HepG2 (cell line): ENCODE results near the gene SNAI1. TPM values are rescaled to one million over a fixed set of nuclear protein-coding genes. Genes with fewer than 3 reads are reported as not detected.

Experiments used
- ATAC-seq: fragments of 200-7000 bp; cut with Tn5 transposase; 3 replicates; pipeline ENCODE4 v1.9.1; 2020; ENCODE audit warnings: mild to moderate bottlenecking, moderate library complexity
- BruUV-seq: library from RNA; stranded (reverse); fragments of 400-500 nt; replicated peaks from 2 replicates; lab custom pipeline; 2021; lab: Mats Ljungman, UMichigan
- CTCF ChIA-PET: fragments of 300-600 bp; formaldehyde crosslinking; extraction: SDS; loops from one replicate; lab custom pipeline; 2021; ENCODE audit warnings: low total read pairs, inconsistent platforms, low intra/inter-chr PET ratio; lab: Yijun Ruan, JAX
- POLR2A ChIA-PET: fragments of 350-600 bp; sonication (Branson Sonifier 250); formaldehyde crosslinking; loops from one replicate; lab custom pipeline; 2020; ENCODE audit warnings: antibody characterized with exemption, inconsistent platforms; lab: Yijun Ruan, JAX
- DNase-seq: peaks from one replicate; pipeline ENCODE4 v3.0.0-alpha.2; 2015; ENCODE audit warnings: low spot score
- FAIRE-seq: peaks from 3 replicates; lab custom pipeline; 2011; peaks lifted over from hg19 to GRCh38; lab: Jason Lieb, UNC
- H2AFZ ChIP-seq: one replicate; pipeline ENCODE4 v1.6.1; 2011; ENCODE audit warnings: low read length, inconsistent platforms
- H3K27ac ChIP-seq: fragments of 300-600 bp; 3 replicates; pipeline ENCODE4 v1.8.0; 2011; ENCODE audit warnings: mixed run types, mild to moderate bottlenecking, mixed read lengths, low read length, inconsistent platforms; ENCODE audit not compliant: insufficient read depth; ENCODE audit errors: extremely low read length
- H3K27me3 ChIP-seq, 2 experiments: fragments of 200-600 bp in 1 of 2; 2 replicates in 1 of 2; 3 replicates in 1 of 2; pipeline versions ENCODE4 v1.6.0 to v1.8.0; 2011; ENCODE audit warnings: low read length in 2 of 2, mild to moderate bottlenecking in 2 of 2, moderate library complexity in 2 of 2, inconsistent platforms in 1 of 2; ENCODE audit not compliant: insufficient read depth in 2 of 2, control insufficient read depth in 1 of 2
- H3K36me3 ChIP-seq, 2 experiments: fragments of 200-600 bp in 1 of 2; replicated peaks in 1 of 2; 2 replicates in 1 of 2; 3 replicates in 1 of 2; pipeline versions ENCODE4 v1.5.1 to v1.8.0; 2011; ENCODE audit warnings: low read length in 2 of 2, inconsistent platforms in 1 of 2; ENCODE audit not compliant: insufficient read depth in 2 of 2, control insufficient read depth in 1 of 2
- H3K4me1 ChIP-seq: 2 replicates; pipeline ENCODE4 v1.5.1; 2012; ENCODE audit warnings: low read length, inconsistent platforms; ENCODE audit not compliant: insufficient read depth
- H3K4me2 ChIP-seq: 2 replicates; pipeline ENCODE4 v1.6.0; 2011; ENCODE audit warnings: low read depth, low read length, inconsistent platforms
- H3K4me3 ChIP-seq, 3 experiments: fragments of 200-600 bp in 1 of 3; sonication (generic), shearing (Covaris generic) in 1 of 3; replicated peaks in 1 of 3; 2 replicates each; pipeline ENCODE4 v1.5.1; 2011 to 2016; ENCODE audit warnings: low read length in 3 of 3, inconsistent platforms in 2 of 3, low read depth in 2 of 3, mild to moderate bottlenecking in 2 of 3, control low read depth in 1 of 3, mixed read lengths in 1 of 3; ENCODE audit not compliant: insufficient read depth in 1 of 3
- H3K79me2 ChIP-seq: one replicate; pipeline ENCODE4 v1.6.1; 2011; ENCODE audit warnings: low read length, inconsistent platforms; ENCODE audit not compliant: insufficient read depth
- H3K9ac ChIP-seq: 2 replicates; pipeline ENCODE4 v1.6.0; 2011; ENCODE audit warnings: mild to moderate bottlenecking, low read depth, low read length, inconsistent platforms; ENCODE audit not compliant: insufficient read depth
- H3K9me3 ChIP-seq: 2 replicates; pipeline ENCODE4 v1.5.1; 2012; ENCODE audit warnings: mild to moderate bottlenecking, low read length
- H4K20me1 ChIP-seq: 2 replicates; pipeline ENCODE4 v1.6.0; 2011; ENCODE audit warnings: inconsistent platforms, mild to moderate bottlenecking, low read length, moderate library complexity; ENCODE audit not compliant: insufficient read depth
- CREM ChIP-seq, 2 experiments: sonication (generic) in 1 of 2; formaldehyde crosslinking in 1 of 2; IDR thresholded peaks; 2 replicates each; pipeline versions ENCODE4 v1.4.0 to v1.6.1; 2016 to 2020; ENCODE audit warnings: antibody characterized with exemption in 1 of 2, mild to moderate bottlenecking in 1 of 2, missing genetic modification reagents in 1 of 2
- ESRRA ChIP-seq: sonication (generic); formaldehyde crosslinking; IDR thresholded peaks from 2 replicates; pipeline ENCODE4 v1.5.1; 2020; ENCODE audit warnings: mild to moderate bottlenecking, low read depth, missing genetic modification reagents
- KDM6A ChIP-seq: IDR thresholded peaks from 2 replicates; pipeline ENCODE4 v1.6.1; 2016; ENCODE audit warnings: low read depth
- MYNN ChIP-seq: sonication (generic); formaldehyde crosslinking; IDR thresholded peaks from 2 replicates; pipeline ENCODE4 v1.4.0; 2020; ENCODE audit warnings: mild to moderate bottlenecking, low read depth, missing genetic modification reagents
- NFIB ChIP-seq: sonication (generic); formaldehyde crosslinking; IDR thresholded peaks from 2 replicates; pipeline ENCODE4 v1.9.0; 2021; ENCODE audit warnings: missing genetic modification reagents, mild to moderate bottlenecking, borderline replicate concordance
- RAD21 ChIP-seq: fragments of 450-650 bp; formaldehyde crosslinking; IDR thresholded peaks from 2 replicates; pipeline ENCODE4 v1.5.0; 2020; ENCODE audit warnings: mild to moderate bottlenecking
- SIN3B ChIP-seq: fragments of 150-350 bp; IDR thresholded peaks from 2 replicates; pipeline ENCODE4 v1.6.1; 2014; ENCODE audit warnings: low read length
- TAF1 ChIP-seq: sonication (generic); formaldehyde crosslinking; IDR thresholded peaks from 2 replicates; pipeline ENCODE4 v1.4.0; 2020; ENCODE audit warnings: missing genetic modification reagents
- ZFP37 ChIP-seq: sonication (generic); formaldehyde crosslinking; IDR thresholded peaks from 2 replicates; pipeline ENCODE4 v1.4.0; 2020; ENCODE audit warnings: missing genetic modification reagents, borderline replicate concordance
- ZNF713 ChIP-seq: sonication (generic); formaldehyde crosslinking; IDR thresholded peaks from 2 replicates; pipeline ENCODE4 v1.4.0; 2020; ENCODE audit warnings: mild to moderate bottlenecking, missing genetic modification reagents
- WGBS: methylation state at CpG from one replicate; pipeline ENCODE4 v1.1.6; 2017; ENCODE audit warnings: low lambda C conversion rate; 5-methylcytosine and 5-hydroxymethylcytosine counted together
- in situ Hi-C: cut with HindIII; loops from 2 replicates; pipeline ENCODE4 v1.10.0; 2017; ENCODE audit warnings: low pct_unique_long_range_greater_than_20kb; ENCODE audit not compliant: extremely low pct_ligation_motif_present
- intact Hi-C: fragments of 100-400 bp; cut with micrococcal nuclease; formaldehyde crosslinking; loops from one replicate; pipeline ENCODE4 v1.10.0; 2022; ENCODE audit not compliant: unreplicated experiment
- polyA plus RNA-seq, 8 experiments: library from polyadenylated mRNA; depleted of rRNA in 3 of 8; stranded (reverse) in 7 of 8; unstranded in 1 of 8; fragments of >200 nt; fragmentation: Illumina TruSeq in 4 of 8; extraction: Trizol in 4 of 8; gene quantifications; 2 replicates each; pipeline versions ENCODE4 v1.2.1 to v1.2.3, GENCODE V29; 2011 to 2016; ENCODE audit warnings: low read depth in 4 of 8, missing spikeins in 1 of 8, mixed read lengths in 1 of 8; ENCODE audit not compliant: insufficient read depth in 1 of 8
- total RNA-seq, 5 experiments: library from RNA; depleted of rRNA; stranded (reverse); fragments of >200 nt; fragmentation: Illumina TruSeq; extraction: Trizol; gene quantifications; 2 replicates each; pipeline ENCODE4 v1.2.3, GENCODE V29; 2016; ENCODE audit warnings: low read depth in 1 of 5
- TF ChIP-seq, protein P1 (sequence below): sonication (generic); formaldehyde crosslinking; IDR thresholded peaks from 2 replicates; pipeline ENCODE4 v1.5.0; 2020; ENCODE audit warnings: mild to moderate bottlenecking, missing genetic modification reagents
- TF ChIP-seq, protein P2 (sequence below): sonication (generic); formaldehyde crosslinking; IDR thresholded peaks from 2 replicates; pipeline ENCODE4 v1.4.0; 2020; ENCODE audit warnings: mild to moderate bottlenecking, missing genetic modification reagents
- TF ChIP-seq, protein P3 (sequence below): sonication (generic); formaldehyde crosslinking; IDR thresholded peaks from 2 replicates; pipeline ENCODE4 v1.4.0; 2020; ENCODE audit warnings: missing genetic modification reagents, borderline replicate concordance

Gene SNAI1
- total and polyA plus RNA-seq, 2 of the 13 experiments (the other 11 are each of a cell fraction or from before 2014, with no cell fraction given), result 1.3 to 1.4 TPM

DNA sequence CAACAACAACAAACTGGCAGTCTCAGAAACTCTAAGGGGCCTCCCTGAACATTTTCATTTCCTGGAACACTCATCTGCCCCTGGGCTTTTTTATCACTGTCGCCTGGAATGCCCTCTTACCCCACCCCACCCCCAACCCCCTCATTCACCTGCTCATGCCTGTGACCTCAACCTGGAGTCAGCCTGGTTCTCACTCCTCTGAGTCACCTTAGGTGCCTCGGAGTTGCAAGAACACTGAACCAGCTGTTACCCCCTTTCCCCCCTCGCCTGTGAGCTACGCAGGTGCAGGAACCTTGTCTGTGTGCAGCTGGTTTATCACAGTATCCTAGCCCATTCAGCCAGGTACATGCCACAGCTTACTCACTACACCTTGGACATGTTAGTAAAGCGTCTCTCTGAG, 12.8 kb upstream of the SNAI1 start:
- CTCF ChIA-PET, result no interaction called here
- no peak overlapping the region for H3K4me2 ChIP-seq
- in situ Hi-C loops, result no loop called here

DNA sequence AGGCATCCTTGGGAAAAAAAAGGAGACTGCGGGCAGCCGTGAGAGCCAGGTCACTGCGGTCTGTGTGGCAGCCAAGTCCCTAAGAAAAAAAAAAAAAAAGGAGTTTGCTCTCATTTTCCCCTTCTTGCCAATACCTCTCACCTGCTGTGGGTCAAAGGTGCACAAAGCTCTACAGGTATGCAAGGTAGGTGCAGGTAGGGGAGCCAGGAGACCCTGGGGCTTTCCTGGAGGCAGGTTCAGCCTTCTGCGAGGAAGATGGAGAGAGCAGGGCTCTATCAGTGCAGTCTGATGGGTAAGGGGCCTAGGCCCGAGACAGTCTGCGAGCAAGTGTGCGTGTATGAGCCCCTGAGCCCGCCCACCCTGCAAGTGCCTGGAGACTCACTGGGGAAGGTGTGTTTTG, 12.3 kb upstream of the SNAI1 start:
- no peak for DNase-seq
- peaks cover 29% of the 10 kb centered on the region for H3K4me1 ChIP-seq
- H4K20me1 ChIP-seq, result no peaks in the 10 kb centered on the region
- H2AFZ ChIP-seq, result no peak overlapping the region
- peak; percentile 18; the same call in 2 of the 3 replicates for ATAC-seq
- POLR2A ChIA-PET, result interaction anchor here (1.1 to 1.4 kb wide), 2 partner anchors 11 to 35 kb away, joined by 3 read pairs; no protein-coding TSS in a partner anchor
- FAIRE-seq, result no peak
- H3K79me2 ChIP-seq, result no peaks in the 10 kb centered on the region
- CTCF ChIA-PET, result no interaction called here
- no peaks in the 10 kb centered on the region for H3K9me3 ChIP-seq
- no peak overlapping the region for H3K4me3 ChIP-seq
- no peak overlapping the region for H3K4me2 ChIP-seq
- no peak overlapping the region for H3K9ac ChIP-seq
- BruUV-seq, result no TSS peak
- H3K27me3 ChIP-seq, result no peaks in the 10 kb centered on the region
- no peak overlapping the region for H3K27ac ChIP-seq
- intact Hi-C loops, result no loop called here
- WGBS, result 67% methylated on average over 8 of the region's 8 CpGs
- H3K36me3 ChIP-seq, result no peaks in the 10 kb centered on the region
- in situ Hi-C loops, result no loop called here
- TF ChIP-seq NFIB (CRISPR knock-in tag) (no peak), ZNF713 (CRISPR knock-in tag) (no peak), SIN3B (no peak), CREM (IDR thresholded peaks at IDR 0.05) (no peak), CREM (CRISPR knock-in tag; IDR thresholded peaks at IDR 0.05) (no peak), MYNN (CRISPR knock-in tag) (no peak), KDM6A (CRISPR knock-in tag) (no peak), ESRRA (CRISPR knock-in tag) (no peak), ZFP37 (CRISPR knock-in tag) (no peak), TAF1 (CRISPR knock-in tag) (no peak)
- TF ChIP-seq, protein P1, sequence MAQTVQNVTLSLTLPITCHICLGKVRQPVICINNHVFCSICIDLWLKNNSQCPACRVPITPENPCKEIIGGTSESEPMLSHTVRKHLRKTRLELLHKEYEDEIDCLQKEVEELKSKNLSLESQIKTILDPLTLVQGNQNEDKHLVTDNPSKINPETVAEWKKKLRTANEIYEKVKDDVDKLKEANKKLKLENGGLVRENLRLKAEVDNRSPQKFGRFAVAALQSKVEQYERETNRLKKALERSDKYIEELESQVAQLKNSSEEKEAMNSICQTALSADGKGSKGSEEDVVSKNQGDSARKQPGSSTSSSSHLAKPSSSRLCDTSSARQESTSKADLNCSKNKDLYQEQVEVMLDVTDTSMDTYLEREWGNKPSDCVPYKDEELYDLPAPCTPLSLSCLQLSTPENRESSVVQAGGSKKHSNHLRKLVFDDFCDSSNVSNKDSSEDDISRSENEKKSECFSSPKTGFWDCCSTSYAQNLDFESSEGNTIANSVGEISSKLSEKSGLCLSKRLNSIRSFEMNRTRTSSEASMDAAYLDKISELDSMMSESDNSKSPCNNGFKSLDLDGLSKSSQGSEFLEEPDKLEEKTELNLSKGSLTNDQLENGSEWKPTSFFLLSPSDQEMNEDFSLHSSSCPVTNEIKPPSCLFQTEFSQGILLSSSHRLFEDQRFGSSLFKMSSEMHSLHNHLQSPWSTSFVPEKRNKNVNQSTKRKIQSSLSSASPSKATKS (CRISPR knock-in tag), result no peak
- TF ChIP-seq, protein P2, sequence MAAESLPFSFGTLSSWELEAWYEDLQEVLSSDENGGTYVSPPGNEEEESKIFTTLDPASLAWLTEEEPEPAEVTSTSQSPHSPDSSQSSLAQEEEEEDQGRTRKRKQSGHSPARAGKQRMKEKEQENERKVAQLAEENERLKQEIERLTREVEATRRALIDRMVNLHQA (CRISPR knock-in tag), result no peak

More for the DNA sequence above, 12.8 kb upstream of the SNAI1 start:
- Histone ChIP-seq H3K4me1 (peaks cover 34% of the 10 kb centered on the region), H3K36me3 (no peaks in the 10 kb centered on the region), H3K27me3 (no peaks in the 10 kb centered on the region), H3K9ac (no peak overlapping the region), H3K9me3 (no peaks in the 10 kb centered on the region), H3K4me3 (no peak overlapping the region), H4K20me1 (no peaks in the 10 kb centered on the region), H3K79me2 (no peaks in the 10 kb centered on the region), H2AFZ (no peak overlapping the region), H3K27ac (no peak overlapping the region)
- POLR2A ChIA-PET, result interaction anchor here (1.0 kb wide), 1 partner anchor 24 kb away, joined by 3 read pairs; no protein-coding TSS in a partner anchor
- intact Hi-C loops, result no loop called here
- ATAC-seq (no peak), FAIRE-seq (no peak), DNase-seq (no peak)
- TF ChIP-seq, protein P3, sequence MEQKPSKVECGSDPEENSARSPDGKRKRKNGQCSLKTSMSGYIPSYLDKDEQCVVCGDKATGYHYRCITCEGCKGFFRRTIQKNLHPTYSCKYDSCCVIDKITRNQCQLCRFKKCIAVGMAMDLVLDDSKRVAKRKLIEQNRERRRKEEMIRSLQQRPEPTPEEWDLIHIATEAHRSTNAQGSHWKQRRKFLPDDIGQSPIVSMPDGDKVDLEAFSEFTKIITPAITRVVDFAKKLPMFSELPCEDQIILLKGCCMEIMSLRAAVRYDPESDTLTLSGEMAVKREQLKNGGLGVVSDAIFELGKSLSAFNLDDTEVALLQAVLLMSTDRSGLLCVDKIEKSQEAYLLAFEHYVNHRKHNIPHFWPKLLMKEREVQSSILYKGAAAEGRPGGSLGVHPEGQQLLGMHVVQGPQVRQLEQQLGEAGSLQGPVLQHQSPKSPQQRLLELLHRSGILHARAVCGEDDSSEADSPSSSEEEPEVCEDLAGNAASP (CRISPR knock-in tag), result peak; percentile 25; the same call in 1 of the 2 replicates
- TF ChIP-seq RAD21 (CRISPR knock-in tag), result no peak
- WGBS, result 26% methylated on average over 5 of the region's 5 CpGs
- no TSS peak for BruUV-seq
